Ishikawa (cell line): Measurements from ENCODE around the gene ELANE.

ENCODE experiments used
- RAD21 ChIP-seq: IDR thresholded peaks from 2 replicates; pipeline ENCODE4 v1.6.1; 2012; ENCODE audit warnings: low read depth
- USF1 ChIP-seq: IDR thresholded peaks from 2 replicates; pipeline ENCODE4 v1.6.1; 2012

DNA sequence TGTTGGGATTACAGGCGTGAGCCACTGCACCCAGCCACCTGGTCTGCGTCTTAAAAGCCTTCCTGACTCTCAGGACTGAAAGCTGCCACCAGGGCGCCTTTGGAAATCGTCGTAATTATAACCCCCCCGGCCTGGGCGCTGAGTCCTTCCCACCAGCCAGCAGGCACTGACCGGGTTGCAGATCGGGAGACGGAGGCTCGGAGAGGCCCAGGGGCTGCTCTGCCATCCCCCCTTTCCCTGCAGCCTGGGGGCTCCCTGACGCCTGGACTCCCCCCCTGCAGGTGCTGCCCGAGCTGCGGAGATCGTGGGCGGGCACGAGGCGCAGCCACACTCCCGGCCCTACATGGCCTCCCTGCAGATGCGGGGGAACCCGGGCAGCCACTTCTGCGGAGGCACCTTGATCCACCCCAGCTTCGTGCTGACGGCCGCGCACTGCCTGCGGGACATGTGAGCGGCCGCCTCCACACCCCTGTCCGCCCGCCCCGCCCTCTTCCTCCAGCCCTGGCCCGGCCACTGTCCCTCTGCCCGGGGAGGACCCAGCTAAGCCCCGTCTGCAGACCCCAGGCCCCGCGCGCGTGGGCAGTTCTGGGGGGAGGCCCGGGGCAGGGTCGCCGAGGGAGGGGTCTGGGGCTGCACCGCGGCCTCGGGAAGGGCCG lies 8.8 kb upstream of the ELANE start:
- TF ChIP-seq RAD21: no peak
- TF ChIP-seq USF1: peak; percentile 25; the same call in 1 of the 2 replicates
